Small intestine (tissue), 7 donors: ENCODE results near the gene SMARCA2. TPM values are rescaled to one million over a fixed set of nuclear protein-coding genes. Genes with fewer than 3 reads are reported as not detected.
A peak's percentile ranks its signal among the peaks of the same experiment; 100 is the strongest.
"Not testable (repeated sequence)": the region's sequence is repeated elsewhere in the genome, so short reads cannot be mapped to it uniquely, and the experiment has no call there.

ENCODE experiments used
- DNase-seq, 2 donors: peaks; one replicate each; pipeline versions ENCODE4 v3.0.0 to v3.0.0-alpha.2; 2013
- FAIRE-seq: peaks from 2 replicates; lab custom pipeline; 2012; peaks lifted over from hg19 to GRCh38; lab: Jason Lieb, UNC
- H3K27ac ChIP-seq, 3 donors: one replicate each; pipeline ENCODE4 v1.5.1; 2013; ENCODE audit warnings: low read length in 2 of 3, mild to moderate bottlenecking in 2 of 3, control low read depth in 1 of 3, inconsistent platforms in 1 of 3, low read depth in 1 of 3, moderate library complexity in 1 of 3
- H3K27me3 ChIP-seq, 3 donors: one replicate each; pipeline ENCODE4 v1.6.1; 2013; ENCODE audit warnings: low read length in 3 of 3, inconsistent platforms in 1 of 3; ENCODE audit not compliant: control insufficient read depth in 3 of 3, insufficient read depth in 3 of 3
- H3K36me3 ChIP-seq, 3 donors: one replicate each; pipeline ENCODE4 v1.6.1; 2013; ENCODE audit warnings: low read length in 3 of 3, inconsistent platforms in 1 of 3, low read depth in 1 of 3, mild to moderate bottlenecking in 1 of 3, moderate library complexity in 1 of 3; ENCODE audit not compliant: control insufficient read depth in 3 of 3, insufficient read depth in 2 of 3
- H3K4me1 ChIP-seq, 3 donors: one replicate each; pipeline ENCODE4 v1.6.1; 2013; ENCODE audit warnings: low read length in 2 of 3, inconsistent platforms in 1 of 3, low read depth in 1 of 3, mild to moderate bottlenecking in 1 of 3, moderate library complexity in 1 of 3; ENCODE audit not compliant: control insufficient read depth in 3 of 3, insufficient read depth in 2 of 3
- H3K4me3 ChIP-seq, 3 donors: one replicate each; pipeline ENCODE4 v1.5.1; 2013; ENCODE audit warnings: low read length in 3 of 3, control low read depth in 1 of 3, inconsistent platforms in 1 of 3, low read depth in 1 of 3, mild to moderate bottlenecking in 1 of 3, moderate library complexity in 1 of 3
- H3K9me3 ChIP-seq, 2 donors: one replicate each; pipeline ENCODE4 v1.6.1; 2013; ENCODE audit warnings: low read depth in 1 of 2, low read length in 1 of 2; ENCODE audit not compliant: control insufficient read depth in 2 of 2, insufficient read depth in 1 of 2
- WGBS, 3 donors: extraction: QIAGEN DNeasy Blood & Tissue Kit; methylation state at CpG; one replicate each; pipeline ENCODE4 v1.1.7; 2013; 5-methylcytosine and 5-hydroxymethylcytosine counted together
- polyA plus RNA-seq, 4 donors: library from polyadenylated mRNA; stranded (reverse) in 3 of 4; unstranded in 1 of 4; fragments of 200-250 nt in 3 of 4; fragments of 120-200 nt in 1 of 4; gene quantifications; one replicate each; pipeline versions ENCODE4 v1.2.1 to v1.2.3, GENCODE V29; 2013
- donor health status: healthy with polysubstance abuse.
- donor health status: control.
- donor health status: control.
- donor health status: Bipolar disorder and iron deficiency.
- donor health status: healthy.

SMARCA2 gene
- polyA plus RNA-seq, 4 donors = 28.2 to 58.7 (median 32.5) TPM

DNA sequence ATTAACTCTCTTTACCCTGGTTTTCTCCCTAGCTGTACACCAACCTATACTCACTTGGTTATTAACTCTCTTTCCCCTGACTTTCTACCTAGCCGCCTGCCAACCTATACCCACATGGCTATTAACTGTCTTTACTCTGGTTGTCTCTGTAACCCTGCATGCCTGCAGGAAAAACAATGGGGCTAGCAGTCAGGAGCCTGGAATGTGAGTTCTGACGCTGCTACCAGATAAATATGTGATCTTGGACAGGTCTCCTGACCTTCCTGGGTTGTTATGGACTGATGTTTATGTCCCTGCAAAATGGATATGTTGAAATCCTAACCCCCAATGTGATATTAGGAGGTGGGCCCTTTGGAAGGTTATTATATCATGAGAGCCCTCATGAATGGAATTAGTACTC lies 119.2 kb downstream of the SMARCA2 start:
- no peak for DNase-seq
- no peak for FAIRE-seq
- WGBS, 3 donors = 87 to 95% (median 95%) methylated on average over 2 of the region's 2 CpGs
- Histone ChIP-seq H3K4me1 (no peaks in the 10 kb centered on the region), H3K4me3 (no peak overlapping the region), H3K27me3 (no peaks in the 10 kb centered on the region), H3K9me3 (no peaks in the 10 kb centered on the region), H3K27ac (no peak overlapping the region), H3K36me3 (peaks cover 0 to 29% (median 0%) of the 10 kb centered on the region in 3 donors)

DNA sequence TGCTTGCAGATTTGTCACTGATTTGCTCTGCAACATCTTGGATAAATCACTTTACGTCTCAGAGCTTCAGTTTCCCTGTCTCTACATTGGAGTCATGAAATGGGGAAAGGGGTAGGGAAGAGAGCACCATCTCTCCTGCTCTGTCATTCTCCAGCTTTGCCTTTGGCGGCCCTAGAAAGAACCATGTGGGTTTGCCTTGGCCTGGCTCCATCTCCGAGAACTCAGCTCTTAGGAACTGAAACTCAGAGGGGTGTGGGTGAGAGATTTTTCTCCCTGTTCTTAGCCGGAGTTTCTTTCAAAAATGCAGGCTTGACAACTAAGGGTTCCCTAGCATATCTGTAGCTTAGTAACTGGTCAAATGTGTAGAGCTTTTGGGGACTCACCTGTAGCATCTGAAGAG lies 123.5 kb downstream of the SMARCA2 start:
- peaks cover 0 to 24% (median 0%) of the 10 kb centered on the region in 3 donors for H3K36me3 ChIP-seq
- 85 to 93% (median 92%) methylated on average over 4 of the region's 4 CpGs for WGBS, 3 donors
- H3K27me3 ChIP-seq = no peaks in the 10 kb centered on the region
- FAIRE-seq = no peak
- H3K9me3 ChIP-seq = no peaks in the 10 kb centered on the region
- H3K27ac ChIP-seq = no peak overlapping the region
- no peak for DNase-seq
- H3K4me3 ChIP-seq = no peak overlapping the region
- H3K4me1 ChIP-seq = no peaks in the 10 kb centered on the region

DNA sequence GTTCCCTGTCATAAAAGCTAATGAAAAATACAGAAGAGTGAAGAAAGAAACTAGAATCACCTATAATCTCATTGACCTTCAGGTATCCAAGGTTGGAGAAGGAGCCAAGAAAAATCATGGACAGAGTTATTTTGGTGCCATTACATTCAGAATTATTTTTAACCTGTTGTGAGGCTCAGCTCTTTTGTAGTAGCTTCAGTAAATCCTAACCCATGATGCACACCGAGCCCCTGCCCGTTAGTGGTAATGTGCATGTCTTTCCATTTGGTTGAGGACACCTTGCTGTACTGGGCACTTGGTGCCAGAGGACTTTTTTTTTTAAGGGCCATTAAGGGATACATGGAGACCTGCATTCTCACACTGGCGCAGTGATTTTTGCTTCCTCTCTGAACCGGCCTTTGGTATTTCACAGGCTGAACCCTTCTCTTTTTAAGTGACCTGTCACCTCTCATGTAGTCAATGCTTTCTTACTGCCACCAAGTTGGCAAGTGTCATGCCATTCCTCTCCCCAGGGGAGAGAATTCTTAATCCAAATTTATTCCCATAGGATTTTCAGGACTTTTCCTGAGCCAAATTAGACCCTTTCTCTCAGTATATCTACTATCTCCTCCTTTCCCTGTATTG lies 125.6 kb downstream of the SMARCA2 start:
- whole genome bisulfite sequencing, 3 donors = 94 to 100% (median 96%) methylated on average over 4 of the region's 4 CpGs
- FAIRE-seq (no peak), DNase-seq (no peak)

DNA sequence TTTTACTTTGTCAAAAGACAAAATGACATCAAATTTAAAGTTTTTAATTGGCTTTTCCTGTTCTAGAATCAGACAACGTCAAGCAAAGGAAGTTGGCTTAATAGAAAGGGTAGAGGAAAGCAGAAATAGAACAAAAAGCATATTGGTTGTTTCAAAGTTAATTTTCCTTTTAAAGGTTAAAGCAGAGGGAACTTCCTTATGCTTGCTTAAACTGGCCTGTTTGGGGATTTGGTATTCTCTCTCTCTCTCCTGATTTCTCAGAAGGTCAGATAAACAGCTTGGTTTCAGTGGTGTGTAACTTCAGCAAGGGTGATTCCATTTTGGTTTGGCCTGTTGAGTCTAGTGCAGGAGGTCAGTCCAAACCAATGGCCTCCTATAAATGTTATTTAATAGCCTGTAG lies 127.1 kb downstream of the SMARCA2 start:
- no peak for FAIRE-seq
- no peak for DNase-seq
- Histone ChIP-seq H3K4me1 (no peaks in the 10 kb centered on the region), H3K4me3 (no peak overlapping the region), H3K27ac (no peak overlapping the region), H3K9me3 (no peaks in the 10 kb centered on the region), H3K27me3 (no peaks in the 10 kb centered on the region), H3K36me3 (peaks cover 0 to 16% (median 2%) of the 10 kb centered on the region in 3 donors)
- 58 to 89% (median 62%) methylated on average over 1 of the region's 1 CpG for WGBS, 3 donors

More for the DNA sequence above, 125.6 kb downstream of the SMARCA2 start:
- Histone ChIP-seq H3K36me3 (peaks cover 0 to 26% (median 2%) of the 10 kb centered on the region in 3 donors), H3K4me3 (no peak overlapping the region), H3K9me3 (no peaks in the 10 kb centered on the region), H3K27me3 (no peaks in the 10 kb centered on the region), H3K27ac (no peak overlapping the region), H3K4me1 (no peaks in the 10 kb centered on the region)

DNA sequence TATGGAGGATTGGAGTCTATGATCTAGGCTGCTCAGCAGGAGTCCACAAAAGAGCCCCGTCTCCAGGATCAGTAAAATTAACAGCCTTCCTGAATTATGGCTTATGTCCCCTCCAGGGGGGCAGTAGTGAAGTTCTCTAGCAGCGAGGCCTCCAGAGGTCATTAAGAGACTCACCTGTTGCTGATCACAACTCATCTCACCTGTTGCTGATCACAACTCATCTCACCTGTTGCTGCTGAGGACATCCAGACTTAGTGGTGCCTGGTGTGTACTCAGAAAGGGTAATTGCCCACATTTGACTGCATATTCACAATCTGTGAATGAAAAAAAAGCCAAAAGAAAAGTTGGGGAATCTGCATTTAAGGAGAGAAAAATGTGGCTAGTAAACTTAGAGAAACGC lies 129.5 kb downstream of the SMARCA2 start:
- WGBS, 3 donors = 86 to 99% (median 91%) methylated on average over 3 of the region's 3 CpGs
- Histone ChIP-seq H3K36me3 (peaks cover 0 to 10% (median 2%) of the 10 kb centered on the region in 3 donors), H3K27me3 (no peaks in the 10 kb centered on the region), H3K27ac (no peak overlapping the region), H3K9me3 (peaks cover 0 to 4% of the 10 kb centered on the region in 2 donors), H3K4me1 (no peaks in the 10 kb centered on the region), H3K4me3 (no peak overlapping the region)
- FAIRE-seq (no peak), DNase-seq (no peak)

DNA sequence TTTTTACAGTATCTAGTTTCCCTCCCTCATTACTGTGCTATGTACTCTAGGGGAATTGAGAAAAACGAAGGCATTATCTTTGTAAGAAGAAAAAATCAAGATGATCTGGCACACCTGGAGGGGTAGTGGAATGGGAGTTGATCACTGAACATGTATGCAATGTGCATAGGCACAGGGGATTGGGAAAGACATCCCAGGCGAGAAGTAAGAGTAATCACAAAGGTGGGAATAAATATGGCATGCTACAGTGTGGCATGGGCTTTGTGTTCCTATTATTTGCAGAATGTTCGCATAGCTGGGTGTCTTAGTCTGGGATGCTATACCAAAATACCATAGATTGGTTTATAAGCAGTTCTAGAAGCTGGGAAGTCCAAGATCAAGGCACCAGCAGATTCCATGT lies 130.6 kb downstream of the SMARCA2 start:
- no peak for DNase-seq
- H3K9me3 ChIP-seq = peaks cover 0 to 4% of the 10 kb centered on the region in 2 donors
- WGBS, 3 donors = 90 to 92% (median 91%) methylated on average over 3 of the region's 3 CpGs
- no peak overlapping the region for H3K27ac ChIP-seq
- H3K4me3 ChIP-seq = no peak overlapping the region
- FAIRE-seq = no peak
- no peaks in the 10 kb centered on the region for H3K27me3 ChIP-seq
- peaks cover 0 to 14% (median 2%) of the 10 kb centered on the region in 3 donors for H3K36me3 ChIP-seq
- H3K4me1 ChIP-seq = no peaks in the 10 kb centered on the region

DNA sequence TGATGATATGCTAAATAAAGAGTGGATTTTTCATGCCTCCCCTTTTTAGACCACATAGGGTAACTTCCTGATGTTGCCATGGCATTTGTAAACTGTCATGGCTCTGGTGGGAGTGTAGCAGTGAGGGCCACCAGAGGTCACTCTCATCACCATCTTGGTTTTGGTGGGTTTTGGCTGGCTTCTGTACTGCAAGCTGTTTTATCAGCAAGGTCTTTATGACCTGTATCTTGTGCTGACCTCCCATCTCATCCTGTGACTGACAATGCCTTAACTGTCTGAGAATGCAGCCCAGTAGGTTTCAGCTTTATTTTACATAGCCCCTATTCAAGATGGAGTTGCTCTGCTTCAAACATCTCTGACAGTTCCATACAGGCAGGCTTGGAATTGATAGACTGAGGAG lies 131.6 kb downstream of the SMARCA2 start:
- H3K36me3 ChIP-seq = peaks cover 0 to 12% (median 2%) of the 10 kb centered on the region in 3 donors
- FAIRE-seq, H3K4me3 ChIP-seq, H3K9me3 ChIP-seq, H3K27me3 ChIP-seq, H3K27ac ChIP-seq, DNase-seq, H3K4me1 ChIP-seq: not testable (repeated sequence)

DNA sequence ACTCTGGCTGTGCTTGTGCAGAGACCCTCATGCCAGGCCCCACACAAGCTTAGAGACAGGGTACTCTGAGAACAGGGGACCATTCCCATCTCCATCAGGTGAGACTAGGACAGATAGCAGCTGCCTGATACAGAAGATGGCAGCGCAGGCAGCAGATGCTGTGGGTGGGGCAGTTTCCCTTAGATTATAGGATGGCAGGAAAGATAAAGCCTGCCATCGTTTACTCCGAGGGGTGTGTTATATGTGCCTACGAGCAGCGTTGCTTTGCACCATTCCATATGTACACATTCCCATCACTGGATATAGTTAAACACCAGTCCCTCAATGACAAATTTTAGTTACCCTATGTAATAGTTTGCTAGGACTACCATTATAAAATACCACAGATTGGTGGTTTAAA lies 135.2 kb downstream of the SMARCA2 start:
- H3K4me3 ChIP-seq = no peak overlapping the region
- H3K9me3 ChIP-seq = peaks cover 0 to 4% of the 10 kb centered on the region in 2 donors
- DNase-seq (peak in 1 of 2 donors; percentile 17), FAIRE-seq (no peak)
- H3K4me1 ChIP-seq = peaks cover 0 to 6% (median 4%) of the 10 kb centered on the region in 3 donors
- H3K36me3 ChIP-seq = peaks cover 0 to 4% (median 0%) of the 10 kb centered on the region in 3 donors
- no peaks in the 10 kb centered on the region for H3K27me3 ChIP-seq
- WGBS, 3 donors = 85 to 93% (median 91%) methylated on average over 5 of the region's 5 CpGs
- no peak overlapping the region for H3K27ac ChIP-seq

DNA sequence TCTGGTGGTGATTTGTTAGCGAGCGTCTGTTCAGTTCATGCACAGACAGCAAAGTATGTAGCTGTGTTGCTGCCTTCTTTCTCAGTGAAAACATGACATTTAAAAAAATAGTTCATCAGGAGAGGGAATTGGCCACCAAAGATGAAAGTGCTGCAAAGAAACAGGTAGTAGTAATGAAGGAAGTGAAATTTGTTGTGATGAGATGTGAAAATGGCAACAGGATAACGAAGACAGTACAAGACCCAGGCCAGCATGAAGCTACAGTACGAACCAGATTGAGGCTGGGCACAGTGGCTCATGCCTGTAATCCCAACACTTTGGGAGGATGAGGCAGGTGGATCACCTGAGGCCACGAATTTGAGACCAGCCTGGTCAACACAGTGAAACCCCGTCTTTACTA lies 136.0 kb downstream of the SMARCA2 start:
- FAIRE-seq (no peak), DNase-seq (no peak)
- Histone ChIP-seq H3K27me3 (no peaks in the 10 kb centered on the region), H3K36me3 (peaks cover 0 to 4% (median 0%) of the 10 kb centered on the region in 3 donors), H3K27ac (no peak overlapping the region), H3K4me1 (peaks cover 0 to 6% (median 4%) of the 10 kb centered on the region in 3 donors), H3K9me3 (peaks cover 0 to 4% of the 10 kb centered on the region in 2 donors), H3K4me3 (no peak overlapping the region)
- WGBS, 3 donors = 86 to 96% (median 90%) methylated on average over 6 of the region's 6 CpGs
